HuH-7.5 (cell line): Measurements from ENCODE around the gene RAD51B.

Experiments
- DNase-seq: peaks from one replicate; pipeline ENCODE4 v3.0.0; 2011; ENCODE audit warnings: low spot score

RAD51B gene

DNA sequence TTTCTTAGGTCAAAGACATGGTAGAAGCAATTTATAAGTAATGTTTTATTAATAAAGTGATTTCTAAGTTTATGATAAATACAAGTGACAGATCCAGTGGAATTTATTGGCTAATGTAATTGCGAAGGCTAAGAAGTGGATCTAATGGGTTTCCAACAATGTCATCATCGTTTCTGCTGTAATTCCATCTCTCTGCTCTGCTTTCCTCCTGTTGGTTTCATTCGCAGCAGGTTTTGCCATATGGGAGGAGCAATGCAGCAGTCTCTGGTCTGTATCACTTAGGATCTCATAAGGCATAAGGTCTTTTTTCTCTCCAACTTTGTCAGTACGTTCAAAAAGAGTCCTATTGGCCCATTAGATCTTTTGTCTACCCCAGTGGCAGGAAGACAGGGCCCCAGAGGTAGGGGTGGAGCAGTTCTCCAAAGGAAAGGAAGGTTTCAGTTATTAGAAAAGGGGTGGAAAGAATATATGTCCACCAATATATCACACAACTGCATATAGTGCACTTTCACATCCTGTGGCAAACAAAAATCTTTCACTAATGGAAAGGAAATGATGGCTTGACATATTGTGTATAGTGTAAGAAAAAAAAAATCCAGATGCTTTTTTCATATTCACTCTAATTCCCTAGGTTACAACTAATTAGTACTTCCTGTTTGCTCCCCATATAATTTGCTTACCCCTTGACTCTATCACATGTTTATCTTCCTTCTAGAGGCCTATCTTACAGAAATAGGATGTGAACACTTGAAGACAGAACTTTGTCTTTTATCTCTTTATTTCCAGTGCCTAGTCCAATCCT is 522.0 kb downstream of the RAD51B start:
- DNase-seq: no peak

- DNase-seq: no peak
These were observed 522.7 kb downstream of the RAD51B start for GRCh38 chr14:68342216-68342763.

- DNase-seq: no peak
These were observed 524.0 kb downstream of the RAD51B start for GRCh38 chr14:68343534-68344118.

DNA sequence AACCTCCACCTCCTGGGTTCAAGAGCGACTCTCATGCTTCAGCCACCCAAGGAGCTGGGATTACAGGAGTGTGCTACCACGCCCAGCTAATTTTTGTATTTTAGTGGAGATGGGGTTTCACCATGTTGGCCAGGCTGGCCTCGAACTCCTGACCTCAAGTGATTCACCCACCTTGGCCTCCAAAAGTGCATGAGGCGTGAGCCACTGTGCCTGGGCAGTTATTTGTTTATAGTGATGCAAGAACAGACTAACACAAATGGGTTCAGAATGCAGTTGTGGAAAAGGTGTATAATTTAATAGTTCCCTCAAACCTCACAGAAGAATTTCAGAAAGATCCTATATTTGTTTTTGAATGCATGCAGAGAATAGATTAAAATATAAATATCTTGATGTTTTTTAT is 526.2 kb downstream of the RAD51B start:
- DNase-seq: no peak

DNA sequence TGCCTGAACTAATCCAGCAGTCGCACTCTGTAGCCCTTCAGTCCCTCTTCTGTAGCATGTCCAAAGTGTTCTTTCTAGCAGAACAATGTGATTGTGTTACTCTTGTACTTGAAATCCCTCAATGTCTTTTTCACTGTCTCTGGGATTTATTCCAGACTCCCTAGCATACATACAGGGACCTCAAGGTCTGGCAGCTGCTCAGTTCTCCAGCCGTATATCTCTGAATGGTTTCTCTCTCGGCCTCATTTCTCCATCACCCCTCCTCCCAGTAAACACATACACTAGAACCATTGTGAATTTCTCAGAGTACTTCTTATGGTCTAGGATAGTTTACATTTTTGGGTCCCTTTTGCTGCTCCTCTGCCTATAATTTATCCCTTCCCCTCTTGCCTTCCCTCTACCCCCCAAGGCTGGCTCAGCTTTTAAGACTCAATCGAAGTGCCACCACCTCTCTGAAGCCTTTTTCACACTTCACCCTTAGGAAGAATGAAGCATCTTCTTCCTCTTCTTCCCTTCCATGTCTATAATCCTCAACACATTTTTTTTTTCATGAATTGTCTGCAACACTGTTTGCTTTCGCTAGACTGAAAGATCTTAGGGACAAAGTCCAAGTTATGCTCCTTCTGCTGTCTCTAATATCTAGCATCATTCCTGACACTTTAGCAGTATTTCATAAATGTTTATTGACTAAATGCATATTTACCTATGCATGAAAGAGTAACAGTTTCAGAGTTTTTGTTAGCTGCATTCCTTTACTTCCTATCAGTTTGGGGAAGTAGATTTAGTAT is 527.2 kb downstream of the RAD51B start:
- no peak for DNase-seq

GRCh38 chr14:68349900-68350629 is 530.5 kb downstream of the RAD51B start:
- peak; percentile 60 for DNase-seq

DNA sequence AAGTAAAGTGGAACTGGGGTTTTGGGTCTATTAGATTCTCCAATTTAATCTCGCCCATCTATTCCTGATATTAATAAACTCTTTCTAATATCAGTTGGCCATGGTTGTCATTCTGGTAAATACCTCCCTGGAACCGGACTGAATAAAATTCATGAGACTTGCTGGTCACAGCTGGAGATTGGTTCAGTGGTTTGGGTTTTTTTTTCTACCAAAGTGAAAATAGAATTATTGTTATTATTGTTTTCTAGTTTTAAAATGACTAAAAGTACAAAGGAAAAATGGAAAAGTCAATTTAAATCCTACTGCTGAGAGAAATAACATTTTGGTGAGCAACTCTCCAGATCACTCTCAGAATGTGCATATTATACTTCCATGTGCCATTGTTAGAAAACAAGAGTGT is 535.8 kb downstream of the RAD51B start:
- no peak for DNase-seq

DNA sequence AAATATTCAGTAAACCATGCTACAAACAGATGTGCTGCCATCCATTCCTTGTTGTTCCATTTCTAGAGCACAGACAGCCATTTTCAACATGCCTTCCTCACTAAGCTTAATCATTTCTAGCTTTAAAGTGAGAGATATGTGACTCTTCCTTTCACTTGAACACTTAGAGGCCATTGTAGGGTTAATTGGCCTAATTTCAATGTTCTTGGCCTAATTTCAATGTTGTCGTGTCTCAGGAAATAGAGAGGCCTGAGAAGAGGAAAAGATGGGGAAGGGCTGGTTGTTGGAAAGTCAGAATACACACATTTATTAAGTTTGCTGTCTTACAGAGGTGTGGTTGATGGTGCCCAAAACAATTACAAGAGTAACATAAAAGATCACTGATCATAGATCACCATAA is 538.2 kb downstream of the RAD51B start:
- DNase-seq: no peak

GRCh38 chr14:68358500-68358899 is 538.9 kb downstream of the RAD51B start:
- no peak for DNase-seq

GRCh38 chr14:68359022-68359836 is 539.6 kb downstream of the RAD51B start:
- no peak for DNase-seq

- no peak for DNase-seq
These were observed 540.4 kb downstream of the RAD51B start for GRCh38 chr14:68359837-68360552.

DNA sequence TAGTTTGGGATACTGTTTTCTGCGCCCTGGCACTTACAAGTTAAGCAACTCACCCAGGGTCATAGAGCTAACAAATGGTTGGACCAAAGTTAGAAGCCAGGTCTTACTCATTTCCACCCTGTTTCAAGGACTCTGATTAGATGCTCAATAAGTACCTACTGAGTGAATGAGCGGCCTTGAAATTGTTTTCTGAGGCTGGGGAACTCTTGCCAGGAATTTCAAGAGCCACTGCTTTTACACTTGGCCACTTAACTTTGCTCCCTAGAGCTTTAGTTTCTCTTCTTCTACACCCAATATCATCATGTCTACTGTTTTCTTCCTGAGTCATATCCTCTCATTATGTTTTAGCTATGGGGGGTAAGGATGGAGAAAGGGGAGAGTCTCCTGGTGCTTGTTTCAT is 541.7 kb downstream of the RAD51B start:
- DNase-seq: no peak

DNA sequence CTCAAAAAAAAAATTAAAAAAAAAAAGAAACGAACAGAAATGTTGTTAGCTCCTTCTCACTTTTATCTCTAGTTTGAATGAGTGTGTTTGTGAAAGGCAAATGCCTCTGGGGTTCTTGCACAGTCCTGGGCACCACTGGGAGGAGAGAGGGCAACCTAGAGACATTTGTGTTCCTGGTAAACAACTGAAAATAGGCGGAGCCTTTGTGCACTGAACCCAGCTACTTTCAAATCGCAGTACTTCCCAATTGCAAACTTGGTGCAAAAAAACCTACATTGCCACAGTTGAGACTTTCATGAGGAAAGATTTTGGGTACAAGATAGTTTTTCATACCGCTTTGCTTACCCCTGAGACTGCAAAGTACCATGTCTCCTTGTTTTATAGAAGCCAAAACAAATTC is 543.3 kb downstream of the RAD51B start:
- no peak for DNase-seq

GRCh38 chr14:68363466-68363842 is 543.9 kb downstream of the RAD51B start:
- no peak for DNase-seq

DNA sequence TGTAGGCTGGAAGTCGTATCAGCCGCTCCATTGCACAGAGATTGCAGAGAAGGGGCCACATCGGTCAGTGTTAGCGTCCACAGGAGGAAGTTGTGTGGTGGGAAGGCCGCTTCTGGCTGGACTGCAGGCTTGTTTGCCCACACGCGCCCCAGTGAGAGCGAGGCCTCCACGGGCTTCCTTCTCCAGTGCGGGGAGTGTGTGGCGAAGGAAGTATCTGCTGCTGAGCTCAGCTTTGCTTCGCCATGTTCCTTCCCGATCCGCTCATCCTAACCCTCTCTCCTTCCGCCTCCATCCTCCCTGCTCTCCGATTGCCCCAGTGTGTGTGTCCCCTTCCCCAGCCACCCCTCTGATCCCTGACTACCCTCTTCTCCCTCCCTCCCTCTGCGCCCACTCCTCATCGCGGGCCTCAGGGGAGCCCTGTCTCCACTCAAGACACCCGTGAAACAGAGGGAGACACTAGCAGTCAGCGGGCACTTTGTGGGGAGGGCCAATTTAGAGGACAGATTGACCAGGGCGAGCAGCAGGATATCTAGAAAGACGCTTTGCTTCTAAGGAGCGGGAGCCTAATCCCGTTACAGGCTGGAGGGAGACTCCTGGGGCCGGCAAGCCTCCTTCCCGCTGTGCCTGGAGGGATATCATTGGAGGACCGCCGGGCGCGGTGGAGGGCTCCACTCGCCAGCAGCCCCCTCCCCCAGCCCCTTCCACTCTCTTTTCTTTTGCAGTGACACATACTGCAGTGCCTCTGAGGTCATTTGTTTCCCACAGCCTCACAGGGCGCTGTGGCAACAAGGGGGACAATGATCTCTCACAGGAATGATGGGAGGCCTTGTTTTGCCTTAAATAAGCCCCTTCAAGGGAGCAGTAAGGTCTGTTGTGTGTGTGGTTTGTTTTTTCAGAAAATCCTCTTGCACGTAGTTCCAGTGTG is 544.5 kb downstream of the RAD51B start:
- no peak for DNase-seq

DNA sequence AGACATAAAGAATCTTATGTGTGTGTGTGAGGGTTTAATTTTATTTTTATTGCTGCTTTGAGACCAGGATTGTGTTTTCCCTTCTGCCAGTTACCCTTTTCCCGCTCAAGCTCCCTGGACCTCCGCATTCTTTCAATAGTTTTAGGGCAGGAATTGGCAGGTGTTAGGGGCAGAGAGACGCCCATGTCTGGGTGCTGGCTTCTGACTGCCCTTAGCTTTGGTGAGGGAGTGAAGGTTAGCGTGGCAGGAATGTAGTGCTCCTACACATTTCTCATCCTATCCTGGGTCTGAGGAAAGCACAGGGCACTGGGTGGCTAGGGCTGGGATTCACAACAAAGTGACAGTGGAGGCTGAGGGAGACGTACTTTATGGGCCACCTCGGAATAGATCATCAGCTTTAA is 545.2 kb downstream of the RAD51B start:
- DNase-seq: no peak

GRCh38 chr14:68365228-68365627 is 545.6 kb downstream of the RAD51B start:
- DNase-seq: no peak

DNA sequence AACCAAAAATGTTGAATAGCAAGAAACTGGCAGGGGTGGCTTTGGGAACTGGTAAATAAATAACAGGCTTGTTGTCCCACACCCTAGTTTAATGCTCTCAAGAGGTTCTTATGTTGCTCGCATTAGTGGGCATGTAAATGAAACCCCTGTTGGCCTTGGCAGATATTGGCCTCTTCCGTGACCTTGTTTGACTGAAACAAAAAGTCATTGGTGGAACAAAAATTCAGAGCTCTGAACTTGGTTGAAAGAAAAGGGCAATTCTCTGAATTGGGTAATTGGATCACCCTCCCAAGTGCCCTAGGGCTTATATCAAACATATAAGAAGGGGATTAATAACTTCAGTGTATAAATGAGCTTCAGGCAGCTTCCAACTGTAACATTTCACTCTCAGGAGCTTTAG is 547.1 kb downstream of the RAD51B start:
- no peak for DNase-seq

DNA sequence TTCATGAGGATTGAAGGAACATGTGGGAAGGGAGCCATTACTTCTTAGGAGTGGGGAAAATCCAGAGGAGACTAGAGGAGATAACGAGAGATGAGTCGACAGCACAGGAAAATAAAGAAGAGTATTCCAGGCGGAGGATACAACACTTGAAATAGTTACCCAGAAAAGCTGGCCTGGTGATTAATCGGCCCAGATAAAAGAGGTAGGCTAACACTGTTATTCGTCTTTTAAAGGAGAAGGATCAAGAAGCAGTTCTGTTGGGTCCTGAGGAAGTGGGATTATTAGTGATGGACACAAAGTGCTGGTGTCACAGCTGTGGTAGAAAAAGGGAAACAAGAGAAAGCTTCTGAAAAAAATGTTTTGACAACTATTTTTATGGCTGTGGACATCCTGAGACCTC is 548.0 kb downstream of the RAD51B start:
- DNase-seq: no peak

GRCh38 chr14:68368850-68369249 is 549.3 kb downstream of the RAD51B start:
- no peak for DNase-seq
